GM12801 (cell line): Measurements from ENCODE around the gene HP.

Experiments
- TF ChIP-seq, protein P1 (sequence below): IDR thresholded peaks from one replicate; pipeline ENCODE4 v1.5.1; 2011; ENCODE audit warnings: control low read depth; ENCODE audit not compliant: insufficient read length; ENCODE audit errors: extremely low read depth

HP gene

DNA sequence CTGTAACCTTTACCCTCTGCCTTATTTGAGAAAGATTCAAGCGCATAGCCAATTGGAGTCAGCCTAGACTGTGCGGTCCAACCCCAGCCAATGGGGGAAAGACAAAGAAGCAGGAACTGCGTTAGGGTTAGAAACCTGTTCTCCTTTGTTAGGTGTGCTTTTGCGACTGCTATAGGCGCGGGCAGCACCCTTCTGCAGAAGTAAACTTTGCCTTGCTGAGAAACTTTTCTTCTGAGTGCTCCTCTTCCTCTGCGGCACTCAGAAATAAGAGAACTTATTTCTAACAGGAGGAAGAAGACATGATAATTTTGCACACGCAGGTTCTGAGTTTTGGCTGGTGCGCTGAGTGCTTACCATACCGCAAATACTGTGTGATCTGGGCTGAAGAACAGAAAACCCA, 30.1 kb downstream of the HP start:
- TF ChIP-seq, protein P1, sequence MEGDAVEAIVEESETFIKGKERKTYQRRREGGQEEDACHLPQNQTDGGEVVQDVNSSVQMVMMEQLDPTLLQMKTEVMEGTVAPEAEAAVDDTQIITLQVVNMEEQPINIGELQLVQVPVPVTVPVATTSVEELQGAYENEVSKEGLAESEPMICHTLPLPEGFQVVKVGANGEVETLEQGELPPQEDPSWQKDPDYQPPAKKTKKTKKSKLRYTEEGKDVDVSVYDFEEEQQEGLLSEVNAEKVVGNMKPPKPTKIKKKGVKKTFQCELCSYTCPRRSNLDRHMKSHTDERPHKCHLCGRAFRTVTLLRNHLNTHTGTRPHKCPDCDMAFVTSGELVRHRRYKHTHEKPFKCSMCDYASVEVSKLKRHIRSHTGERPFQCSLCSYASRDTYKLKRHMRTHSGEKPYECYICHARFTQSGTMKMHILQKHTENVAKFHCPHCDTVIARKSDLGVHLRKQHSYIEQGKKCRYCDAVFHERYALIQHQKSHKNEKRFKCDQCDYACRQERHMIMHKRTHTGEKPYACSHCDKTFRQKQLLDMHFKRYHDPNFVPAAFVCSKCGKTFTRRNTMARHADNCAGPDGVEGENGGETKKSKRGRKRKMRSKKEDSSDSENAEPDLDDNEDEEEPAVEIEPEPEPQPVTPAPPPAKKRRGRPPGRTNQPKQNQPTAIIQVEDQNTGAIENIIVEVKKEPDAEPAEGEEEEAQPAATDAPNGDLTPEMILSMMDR, result no peak

DNA sequence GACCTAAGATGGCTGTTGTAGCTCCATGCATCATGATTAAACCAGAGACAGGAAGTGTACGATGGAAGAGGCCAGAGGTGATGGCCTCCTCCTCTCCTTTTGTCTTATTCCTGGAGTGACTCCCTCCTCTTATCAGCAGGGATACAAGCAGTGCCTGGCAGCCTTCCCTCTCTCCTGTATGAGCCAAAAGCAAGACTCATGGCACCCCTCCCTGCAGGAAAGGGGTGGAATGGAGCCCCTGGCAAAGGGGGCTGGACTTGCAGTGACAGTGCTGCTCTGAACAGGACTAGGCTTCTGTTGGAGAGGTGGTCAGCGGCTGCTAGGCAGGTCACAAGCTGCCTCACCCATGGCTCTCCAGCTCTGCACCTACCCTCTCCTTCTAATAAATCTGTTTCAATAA, 30.7 kb downstream of the HP start:
- TF ChIP-seq, protein P1, result no peak

- TF ChIP-seq, protein P1, result no peak
These were observed 36.9 kb downstream of the HP start for GRCh38 chr16:72091217-72091616.

DNA sequence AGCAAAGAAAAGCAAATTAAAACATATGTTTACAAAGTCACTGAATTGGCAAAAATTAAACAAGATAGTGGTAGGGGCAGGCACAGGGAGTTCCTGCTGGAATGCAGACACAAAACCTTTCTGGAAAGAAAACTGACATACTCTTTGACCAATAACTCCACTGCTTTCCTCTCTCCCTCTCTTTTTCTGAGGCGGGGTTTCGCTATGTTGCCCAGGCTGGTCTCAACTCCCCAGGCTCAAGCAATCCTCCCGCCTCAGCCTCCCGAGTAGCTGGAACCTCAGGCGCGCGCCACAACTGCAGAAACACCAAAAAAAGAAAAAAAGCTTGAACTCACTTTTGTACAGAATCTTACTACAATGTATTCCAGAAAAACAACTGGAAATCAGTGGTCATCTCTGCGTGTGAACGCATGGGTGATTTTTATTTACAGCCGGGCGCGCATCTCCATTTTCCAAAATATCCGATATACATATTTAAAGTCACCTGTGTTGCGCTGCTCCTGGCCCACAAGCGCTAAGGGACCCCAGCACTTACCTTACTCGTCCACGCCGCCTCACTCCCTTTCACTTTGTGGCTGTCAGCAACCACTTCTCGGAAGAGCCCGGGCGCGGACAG, 38.6 kb downstream of the HP start:
- TF ChIP-seq, protein P1, result no peak

GRCh38 chr16:72093448-72094265, 39.4 kb downstream of the HP start, which contains the start of the genes DHX38 and TXNL4B:
Gene DHX38 (plus strand): TSS chr16:72093847. CDS start chr16:72096158, 2,311 bp downstream.
Gene TXNL4B (minus strand): TSS chr16:72093620. CDS start chr16:72090749, 2,871 bp downstream.
- TF ChIP-seq, protein P1, result no peak

DNA sequence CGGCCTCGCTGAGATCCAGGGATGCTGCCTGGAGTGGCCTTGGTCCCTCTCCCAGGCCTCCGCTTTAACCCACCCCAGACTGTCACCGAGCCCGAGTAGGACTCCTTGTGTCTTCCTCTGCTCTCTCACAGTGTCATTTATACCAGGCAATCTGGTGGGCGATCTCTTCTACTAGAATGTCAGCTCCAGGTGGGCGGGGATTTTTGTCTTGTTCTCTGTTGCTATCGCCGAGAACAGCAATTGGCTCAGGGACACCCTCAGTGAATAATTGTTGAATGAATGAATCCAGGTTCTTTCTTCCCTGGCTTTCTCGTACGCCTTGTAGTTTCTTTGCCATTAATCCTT, 39.9 kb downstream of the HP start:
- TF ChIP-seq, protein P1, result no peak

GRCh38 chr16:72098936-72099335, 44.6 kb downstream of the HP start:
- TF ChIP-seq, protein P1, result no peak
